ENCODE results near the gene GAS7. TPM values are rescaled to one million over a fixed set of nuclear protein-coding genes. Genes with fewer than 3 reads are reported as not detected.

GAS7 gene
- total and polyA plus RNA-seq, 9 of the 15 experiments (the other 6 are each of a cell fraction or from before 2014, with no cell fraction given): 0.11 to 0.33 TPM; not detected in 7

- H3K36me3 ChIP-seq (ENCODE audit: control insufficient read depth, insufficient read depth, low read length): no peaks in the 10 kb centered on the region
- no peak overlapping the region for H3K4me3 ChIP-seq
- no peak overlapping the region for H3K27ac ChIP-seq (ENCODE audit: extremely low read depth, low read depth, low read length)
- in situ Hi-C loops (cut with MboI): no loop called here
- H2AFZ ChIP-seq (ENCODE audit: low read depth, low read length): no peak overlapping the region
- H3K9me1 ChIP-seq (ENCODE audit: control insufficient read depth, insufficient read depth, low read length): no peaks in the 10 kb centered on the region
- no peaks in the 10 kb centered on the region for H3K4me1 ChIP-seq (replicated peaks in 1 of 2; ENCODE audit: control insufficient read depth in 2 of 2, insufficient read depth in 2 of 2, low read length in 2 of 2)
- intact Hi-C loops (cut with micrococcal nuclease): no loop called here
- ChIA-PET POLR2A (no interaction called here), CTCF (ENCODE audit: low intra/inter-chr PET ratio) (no interaction called here)
- TF ChIP-seq BHLHE40 (IDR thresholded peaks at IDR 0.05; ENCODE audit: low read length) (peak; percentile 7; the same call in 1 of the 2 replicates), TFAM (CRISPR knock-in tag; conservative IDR thresholded peaks at IDR 0.05) (no peak), BRCA1 (IDR thresholded peaks at IDR 0.05) (no peak), BRCA1 (CRISPR knock-in tag; IDR thresholded peaks at IDR 0.05) (no peak), CREB5 (CRISPR knock-in tag; IDR thresholded peaks at IDR 0.05) (no peak), RBM39 (optimal IDR thresholded peaks at IDR 0.05; ENCODE audit: low read depth, low read length) (no peak), ARID3B (CRISPR knock-in tag; IDR thresholded peaks at IDR 0.05; ENCODE audit: borderline replicate concordance) (no peak), ATF7 (IDR thresholded peaks at IDR 0.05) (no peak), ZNF282 (CRISPR knock-in tag; IDR thresholded peaks at IDR 0.05) (no peak), ZNF695 (CRISPR knock-in tag; IDR thresholded peaks at IDR 0.05) (no peak), ZNF384 (IDR thresholded peaks at IDR 0.05; ENCODE audit: low read depth, low read length) (no peak), SPI1 (IDR thresholded peaks at IDR 0.05; ENCODE audit: borderline replicate concordance, low read depth, low read length) (peak; percentile 27; the same call in 1 of the 2 replicates), KLF6 (CRISPR knock-in tag; IDR thresholded peaks at IDR 0.05; ENCODE audit: borderline replicate concordance) (no peak)
- no peaks in the 10 kb centered on the region for H3K9me3 ChIP-seq (replicated peaks; ENCODE audit: control insufficient read depth, insufficient read depth, low read depth, low read length)
- H3K4me2 ChIP-seq (ENCODE audit: insufficient read depth, low read length): no peak overlapping the region
- H3K79me2 ChIP-seq (ENCODE audit: control insufficient read depth, insufficient read depth, low read length): no peaks in the 10 kb centered on the region
- DNase-seq (ENCODE audit: extremely low read depth in 1 of 4, low spot score in 3 of 4): no peak
- BruUV-seq (replicated peaks): no TSS peak
- H3K27me3 ChIP-seq (ENCODE audit: control insufficient read depth in 2 of 2, insufficient read depth in 2 of 2, low read length in 2 of 2): peaks cover 0 to 12% of the 10 kb centered on the region in 2 experiments; a peak in 1 of 5 replicates
- no peaks in the 10 kb centered on the region for H4K20me1 ChIP-seq (replicated peaks; ENCODE audit: control insufficient read depth, insufficient read depth, low read length)
- 3% methylated on average over 13 of the region's 17 CpGs for WGBS (ENCODE audit: insufficient coverage, low coverage, missing lambda C conversion rate)
- no peak for ATAC-seq
- H3K9ac ChIP-seq (ENCODE audit: insufficient read depth in 1 of 2, low read depth in 2 of 2, low read length in 2 of 2): no peak overlapping the region
- FAIRE-seq: no peak
Observed at GRCh38 chr17:10063730-10064241, 134.6 kb downstream of the GAS7 start.
